HepG2 (cell line): ENCODE data around the gene ABTB2.

Source experiments
- CHD4 ChIP-seq: fragments of 200-600 bp; sonication (generic); IDR thresholded peaks from 2 replicates; pipeline ENCODE4 v1.7.0; 2017; ENCODE audit warnings: mild to moderate bottlenecking, low read length, borderline replicate concordance
- MXI1 ChIP-seq: IDR thresholded peaks from 3 replicates; pipeline ENCODE4 v1.6.1; 2012; ENCODE audit warnings: low read depth, low read length, inconsistent platforms, borderline replicate concordance
- ZNF296 ChIP-seq: sonication (generic); formaldehyde crosslinking; conservative IDR thresholded peaks from 2 replicates; pipeline ENCODE4 v1.5.0; 2020; ENCODE audit warnings: mild to moderate bottlenecking, missing genetic modification reagents
- ZNF563 ChIP-seq: sonication (generic); formaldehyde crosslinking; IDR thresholded peaks from 2 replicates; pipeline ENCODE4 v1.8.0; 2022; ENCODE audit warnings: mild to moderate bottlenecking, moderate library complexity, missing genetic modification reagents
- ZNF772 ChIP-seq: sonication (generic); formaldehyde crosslinking; IDR thresholded peaks from 2 replicates; pipeline ENCODE4 v1.5.0; 2020; ENCODE audit warnings: mild to moderate bottlenecking, missing genetic modification reagents
- ZNF776 ChIP-seq: sonication (generic); formaldehyde crosslinking; IDR thresholded peaks from 2 replicates; pipeline ENCODE4 v1.4.0; 2020; ENCODE audit warnings: mild to moderate bottlenecking, missing genetic modification reagents

- TF ChIP-seq ZNF296 (CRISPR knock-in tag) (no peak), ZNF563 (CRISPR knock-in tag) (no peak), ZNF772 (CRISPR knock-in tag) (no peak), ZNF776 (CRISPR knock-in tag) (no peak), CHD4 (no peak), MXI1 (no peak)
These were observed 88.0 kb downstream of the ABTB2 start for GRCh38 chr11:34269694-34270245.
